HG03095 (cell line): ENCODE data around the gene SYNPO.

Experiments
- ATAC-seq: cut with Tn5 transposase; IDR thresholded peaks from one replicate; pipeline ENCODE4 v1.9.1; 2021; ENCODE audit warnings: moderate library complexity; ENCODE audit not compliant: unreplicated experiment

SYNPO gene

DNA sequence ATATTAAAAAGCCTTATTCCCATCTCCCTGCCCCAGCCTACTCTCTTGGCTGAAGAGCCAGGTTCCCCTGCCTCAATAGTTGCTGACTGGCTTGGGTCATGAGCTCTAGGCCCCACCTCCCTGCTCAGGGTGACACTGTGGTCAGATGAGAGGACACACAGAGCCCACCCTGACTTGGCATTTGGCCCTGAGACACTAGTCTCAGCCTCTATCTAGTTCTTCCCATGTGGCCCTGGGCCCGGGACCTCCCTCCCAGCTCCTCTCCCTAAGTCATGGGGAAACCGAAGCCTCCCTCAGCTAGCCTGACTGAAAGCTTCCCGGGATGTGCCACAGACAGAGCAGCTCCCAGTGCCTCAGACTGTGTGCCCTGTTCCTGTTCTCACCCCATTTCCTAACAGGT, 14.8 kb downstream of the SYNPO start:
- no peak for ATAC-seq

- ATAC-seq = peak; percentile 78
Observed at GRCh38 chr5:150656191-150657132, 16.0 kb downstream of the SYNPO start.

GRCh38 chr5:150658121-150658520, 17.7 kb downstream of the SYNPO start:
- ATAC-seq = no peak

GRCh38 chr5:150658699-150659265, 18.3 kb downstream of the SYNPO start:
- ATAC-seq = no peak

- ATAC-seq = no peak
Observed at GRCh38 chr5:150659360-150660107, 19.1 kb downstream of the SYNPO start.

DNA sequence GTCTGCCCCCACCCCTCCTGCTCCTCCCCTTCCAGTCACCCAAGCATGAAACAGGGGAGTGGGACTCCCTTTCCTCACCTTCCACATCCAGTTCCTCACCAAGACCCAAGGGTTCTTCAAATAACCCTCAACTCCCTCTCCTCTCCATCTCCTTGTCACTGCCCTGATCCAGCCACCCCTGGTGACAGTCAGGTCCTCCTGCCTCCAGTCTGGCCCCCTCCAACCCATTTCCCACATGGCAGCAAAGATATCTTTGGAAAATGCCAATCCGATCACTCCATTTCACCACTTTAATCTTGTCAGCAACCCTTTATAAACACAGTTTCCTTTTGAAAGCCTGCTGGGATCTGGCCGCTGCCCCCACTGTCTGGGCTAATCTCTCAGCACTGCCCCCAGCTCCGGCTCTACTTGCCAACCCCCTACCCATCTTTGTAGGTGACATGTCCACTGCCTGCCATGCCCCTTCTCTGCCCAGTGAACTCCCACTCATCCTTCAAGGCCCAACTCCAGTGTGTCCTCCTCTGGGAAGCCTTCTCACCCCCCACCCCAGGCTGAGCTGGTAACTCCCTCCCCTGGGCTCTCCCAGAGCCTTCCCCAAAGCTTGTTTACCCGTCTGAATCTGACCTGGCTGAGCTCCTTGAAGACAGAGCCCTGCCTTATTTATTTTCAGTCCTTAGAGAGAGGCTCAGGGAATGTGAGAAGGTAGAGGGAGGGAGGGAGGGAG, 19.8 kb downstream of the SYNPO start:
- ATAC-seq = no peak

GRCh38 chr5:150661086-150661485, 20.6 kb downstream of the SYNPO start, which contains the start of gene MYOZ3:
Gene MYOZ3 (plus strand): TSS chr5:150661251. CDS start chr5:150662942, 1,691 bp downstream.
- no peak for ATAC-seq

DNA sequence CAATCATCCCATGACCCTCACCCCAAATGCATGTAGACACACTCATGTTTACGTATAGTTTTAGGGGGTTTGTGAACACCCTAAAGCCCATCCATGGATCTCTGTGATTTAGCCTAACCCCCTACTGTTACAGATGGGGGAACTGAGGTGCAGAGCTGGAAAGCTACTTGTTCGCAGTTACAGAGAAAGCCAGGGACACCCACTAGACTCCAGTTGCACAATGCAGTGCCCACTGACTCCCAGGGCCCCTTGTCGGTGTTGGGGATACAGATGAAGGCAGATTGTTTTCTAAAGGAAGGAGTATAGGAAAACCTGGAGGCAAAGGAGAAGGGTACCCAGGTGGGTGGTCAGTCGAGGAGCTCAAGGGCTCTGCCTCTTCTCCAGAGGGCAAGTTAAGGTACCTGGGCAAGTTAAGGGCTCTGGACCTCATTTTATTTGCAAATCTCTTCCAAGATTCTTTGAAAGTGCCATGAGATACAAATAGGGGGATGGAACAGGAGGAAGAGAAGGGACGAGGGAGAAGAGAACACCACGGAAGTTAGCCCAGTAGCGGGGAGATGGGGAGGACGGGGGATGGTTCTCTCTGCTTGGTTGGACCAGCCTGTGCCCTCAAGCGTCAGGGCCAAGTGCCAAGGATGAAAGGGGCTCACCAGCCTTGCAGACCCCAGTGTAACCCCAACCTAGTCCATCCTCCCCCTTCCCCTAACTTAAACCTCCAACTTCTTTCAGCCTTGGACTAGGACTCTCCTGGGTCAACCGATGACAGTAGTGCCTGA, 21.5 kb downstream of the SYNPO start:
- ATAC-seq = no peak

- no peak for ATAC-seq
Observed at GRCh38 chr5:150662731-150663516, 22.5 kb downstream of the SYNPO start.

GRCh38 chr5:150663936-150664335, 23.5 kb downstream of the SYNPO start:
- no peak for ATAC-seq

DNA sequence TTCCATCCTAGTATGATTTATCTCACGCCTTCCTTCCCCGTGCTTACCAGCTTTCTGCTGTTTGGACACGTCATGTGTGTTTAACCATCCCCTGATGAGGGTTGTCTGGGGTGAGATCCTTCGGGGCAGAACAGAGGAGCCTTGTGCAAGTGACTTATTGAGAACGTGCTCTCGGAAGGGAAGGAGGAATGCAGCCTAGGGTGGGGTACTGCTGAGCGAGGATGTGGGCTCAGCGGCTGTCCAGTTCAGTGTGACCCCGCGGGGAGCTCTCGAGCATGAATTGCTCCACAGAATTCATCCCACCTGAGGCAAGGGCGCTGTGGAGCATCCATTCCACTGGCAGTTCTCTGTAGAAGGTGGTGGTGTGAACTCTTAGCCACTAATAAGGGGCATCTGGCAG, 24.6 kb downstream of the SYNPO start:
- ATAC-seq = no peak

- no peak for ATAC-seq
Observed at GRCh38 chr5:150670275-150670947, 30.0 kb downstream of the SYNPO start.

DNA sequence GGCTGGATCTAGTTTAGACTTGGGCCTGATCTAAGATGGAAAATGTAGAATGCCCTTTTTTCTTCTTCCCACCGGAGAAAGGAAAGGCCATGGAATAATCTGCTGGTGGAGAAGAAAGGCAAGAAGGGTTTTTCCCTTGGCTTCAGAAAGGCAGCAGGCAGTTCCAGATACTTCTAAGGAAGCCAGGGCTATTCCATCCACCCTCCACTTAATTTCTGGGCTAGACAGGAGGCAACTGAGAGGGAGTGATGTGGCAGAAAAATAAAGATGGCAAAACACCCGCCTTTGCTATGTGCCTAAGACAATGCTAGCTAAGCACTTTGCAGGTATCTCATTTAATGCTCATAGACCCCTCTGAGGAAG, 30.5 kb downstream of the SYNPO start:
- no peak for ATAC-seq

DNA sequence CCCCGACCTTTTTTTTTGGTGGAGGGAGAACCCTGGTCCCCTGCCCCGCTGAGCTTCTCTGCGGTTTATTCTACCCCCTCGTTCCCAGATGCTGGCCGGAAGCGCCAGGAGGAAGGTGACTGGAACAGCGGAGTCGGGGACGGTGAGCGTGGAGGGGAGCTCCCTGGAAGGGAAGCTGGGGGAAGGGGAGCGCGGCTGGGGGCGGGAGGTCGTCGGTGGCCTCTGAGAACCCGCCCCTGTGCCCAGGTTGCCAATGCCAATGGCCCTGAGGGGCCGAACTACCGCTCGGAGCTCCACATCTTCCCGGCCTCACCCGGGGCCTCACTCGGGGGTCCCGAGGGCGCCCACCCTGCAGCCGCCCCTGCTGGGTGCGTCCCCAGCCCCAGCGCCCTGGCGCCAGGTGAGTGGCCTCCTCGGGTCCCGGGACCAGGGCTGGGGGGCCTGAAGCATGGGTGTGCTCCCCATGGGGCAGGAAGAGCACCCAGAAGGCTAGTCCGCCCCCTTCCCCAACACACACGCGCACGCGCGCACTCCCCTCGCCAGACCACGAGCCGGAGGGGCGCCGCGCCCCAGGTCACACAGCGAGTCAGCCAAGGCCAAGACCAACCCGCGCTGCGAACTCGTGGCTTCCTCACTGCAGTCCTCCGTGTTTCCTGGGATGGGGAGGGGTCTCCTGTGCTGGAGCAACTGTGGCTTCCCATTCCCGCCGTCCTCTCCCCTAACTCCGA, 31.2 kb downstream of the SYNPO start:
- ATAC-seq = no peak

GRCh38 chr5:150672237-150672883, 31.9 kb downstream of the SYNPO start:
- ATAC-seq = no peak

DNA sequence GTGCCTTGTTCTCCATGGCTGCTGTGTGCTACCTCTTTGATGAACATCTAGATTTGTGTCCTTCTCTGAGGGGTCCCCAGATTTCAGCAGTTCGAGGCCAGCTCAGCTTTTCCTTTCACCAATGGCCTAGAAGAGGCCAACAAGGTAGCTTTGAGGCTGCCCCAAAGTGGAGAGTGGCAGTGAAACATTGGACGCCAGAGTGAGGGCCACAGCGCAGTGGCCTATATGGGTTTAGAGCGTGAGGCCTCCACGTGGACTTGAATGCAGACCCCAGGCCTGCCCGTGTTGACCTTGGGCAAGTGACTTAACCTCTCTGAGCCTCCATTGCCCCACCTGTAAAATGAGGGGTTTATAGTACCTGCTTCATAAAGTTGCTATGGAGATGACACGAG, 32.4 kb downstream of the SYNPO start:
- no peak for ATAC-seq

GRCh38 chr5:150674341-150674821, 33.9 kb downstream of the SYNPO start:
- ATAC-seq = no peak

GRCh38 chr5:150675069-150675468, 34.6 kb downstream of the SYNPO start:
- ATAC-seq = no peak
